ENCODE data around the gene ASPRV1. TPM values are rescaled to one million over a fixed set of nuclear protein-coding genes. Genes with fewer than 3 reads are reported as not detected.

The ASPRV1 gene
- total RNA-seq, 1 experiment from 2014 or later: 0.95 TPM

GRCh38 chr2:69945441-69945840 lies 16.0 kb downstream of the ASPRV1 start:
- Histone ChIP-seq H3K27ac (no peak overlapping the region), H3K9me3 (replicated peaks) (no peaks in the 10 kb centered on the region), H3K4me1 (peaks cover 6% of the 10 kb centered on the region; the same call in 1 of the 2 replicates), H3K27me3 (no peaks in the 10 kb centered on the region; the same call in 1 of the 2 replicates), H3K4me3 (no peak overlapping the region), H3K36me3 (no peaks in the 10 kb centered on the region)
- DNase-seq: no peak

GRCh38 chr2:69944756-69945155 lies 16.7 kb downstream of the ASPRV1 start:
- H3K36me3 ChIP-seq: no peaks in the 10 kb centered on the region
- H3K9me3 ChIP-seq (replicated peaks): no peaks in the 10 kb centered on the region
- no peak overlapping the region for H3K27ac ChIP-seq
- no peak overlapping the region for H3K4me3 ChIP-seq
- H3K4me1 ChIP-seq: peaks cover 6% of the 10 kb centered on the region; the same call in 1 of the 2 replicates
- no peaks in the 10 kb centered on the region; the same call in 1 of the 2 replicates for H3K27me3 ChIP-seq
- no peak for DNase-seq

- no peak for DNase-seq
- Histone ChIP-seq H3K9me3 (replicated peaks) (no peaks in the 10 kb centered on the region), H3K4me1 (peaks cover 6% of the 10 kb centered on the region; the same call in 1 of the 2 replicates), H3K27ac (no peak overlapping the region), H3K36me3 (no peaks in the 10 kb centered on the region), H3K27me3 (no peaks in the 10 kb centered on the region; the same call in 1 of the 2 replicates), H3K4me3 (no peak overlapping the region)
These were observed 17.4 kb downstream of the ASPRV1 start for GRCh38 chr2:69943843-69944525.

GRCh38 chr2:69943000-69943842 lies 18.2 kb downstream of the ASPRV1 start:
- H3K27me3 ChIP-seq: no peaks in the 10 kb centered on the region
- H3K9me3 ChIP-seq (replicated peaks): no peaks in the 10 kb centered on the region
- DNase-seq: no peak
- no peak overlapping the region for H3K4me3 ChIP-seq
- no peak overlapping the region for H3K27ac ChIP-seq
- H3K4me1 ChIP-seq: peaks cover 5% of the 10 kb centered on the region; the same call in 1 of the 2 replicates
- H3K36me3 ChIP-seq: no peaks in the 10 kb centered on the region

GRCh38 chr2:69940691-69941090 lies 20.7 kb downstream of the ASPRV1 start:
- Histone ChIP-seq H3K27ac (no peak overlapping the region), H3K36me3 (no peaks in the 10 kb centered on the region), H3K27me3 (no peaks in the 10 kb centered on the region), H3K4me3 (no peak overlapping the region), H3K4me1 (no peaks in the 10 kb centered on the region), H3K9me3 (replicated peaks) (no peaks in the 10 kb centered on the region)
- DNase-seq: no peak

- no peak overlapping the region for H3K27ac ChIP-seq
- no peak overlapping the region for H3K4me3 ChIP-seq
- no peaks in the 10 kb centered on the region for H3K4me1 ChIP-seq
- peaks cover 3% of the 10 kb centered on the region; the same call in 1 of the 2 replicates for H3K36me3 ChIP-seq
- DNase-seq: no peak
- no peaks in the 10 kb centered on the region for H3K9me3 ChIP-seq (replicated peaks)
- H3K27me3 ChIP-seq: no peaks in the 10 kb centered on the region
These were observed 21.7 kb downstream of the ASPRV1 start for GRCh38 chr2:69939722-69940121.

- Histone ChIP-seq H3K36me3 (peaks cover 3% of the 10 kb centered on the region; the same call in 1 of the 2 replicates), H3K27me3 (no peaks in the 10 kb centered on the region), H3K4me1 (no peaks in the 10 kb centered on the region), H3K4me3 (no peak overlapping the region), H3K27ac (no peak overlapping the region), H3K9me3 (replicated peaks) (no peaks in the 10 kb centered on the region)
- no peak for DNase-seq
These were observed 23.5 kb downstream of the ASPRV1 start for GRCh38 chr2:69937968-69938367.

GRCh38 chr2:69936906-69937305 lies 24.5 kb downstream of the ASPRV1 start:
- no peaks in the 10 kb centered on the region for H3K27me3 ChIP-seq
- no peak for DNase-seq
- H3K4me3 ChIP-seq: no peak overlapping the region
- peaks cover 3% of the 10 kb centered on the region; the same call in 1 of the 2 replicates for H3K36me3 ChIP-seq
- no peaks in the 10 kb centered on the region for H3K9me3 ChIP-seq (replicated peaks)
- no peaks in the 10 kb centered on the region for H3K4me1 ChIP-seq
- no peak overlapping the region for H3K27ac ChIP-seq

GRCh38 chr2:69935011-69935410 lies 26.4 kb downstream of the ASPRV1 start:
- H3K27ac ChIP-seq: no peak overlapping the region
- no peaks in the 10 kb centered on the region for H3K27me3 ChIP-seq
- H3K4me1 ChIP-seq: no peaks in the 10 kb centered on the region
- no peak for DNase-seq
- H3K9me3 ChIP-seq (replicated peaks): no peaks in the 10 kb centered on the region
- no peak overlapping the region for H3K4me3 ChIP-seq
- peaks cover 3% of the 10 kb centered on the region; the same call in 1 of the 2 replicates for H3K36me3 ChIP-seq

GRCh38 chr2:69934614-69934908 lies 26.9 kb downstream of the ASPRV1 start:
- H3K4me1 ChIP-seq: no peaks in the 10 kb centered on the region

GRCh38 chr2:69933839-69934613 lies 27.4 kb downstream of the ASPRV1 start:
- no peaks in the 10 kb centered on the region for H3K9me3 ChIP-seq (replicated peaks)
- no peak overlapping the region for H3K4me3 ChIP-seq
- H3K27me3 ChIP-seq: no peaks in the 10 kb centered on the region
- no peaks in the 10 kb centered on the region for H3K4me1 ChIP-seq
- DNase-seq: no peak
- H3K36me3 ChIP-seq: peaks cover 3% of the 10 kb centered on the region; the same call in 1 of the 2 replicates
- H3K27ac ChIP-seq: no peak overlapping the region

More at GRCh38 chr2:69934614-69934908, 26.9 kb downstream of the ASPRV1 start:
- no peak for DNase-seq
- Histone ChIP-seq H3K4me3 (no peak overlapping the region), H3K9me3 (replicated peaks) (no peaks in the 10 kb centered on the region), H3K27me3 (no peaks in the 10 kb centered on the region), H3K36me3 (peaks cover 3% of the 10 kb centered on the region; the same call in 1 of the 2 replicates), H3K27ac (no peak overlapping the region)

GRCh38 chr2:69933254-69933828 lies 28.1 kb downstream of the ASPRV1 start:
- Histone ChIP-seq H3K27me3 (no peaks in the 10 kb centered on the region), H3K4me3 (no peak overlapping the region), H3K4me1 (no peaks in the 10 kb centered on the region), H3K9me3 (replicated peaks) (no peaks in the 10 kb centered on the region), H3K27ac (no peak overlapping the region), H3K36me3 (peaks cover 3% of the 10 kb centered on the region; the same call in 1 of the 2 replicates)
- no peak for DNase-seq

GRCh38 chr2:69932596-69932922 lies 28.9 kb downstream of the ASPRV1 start:
- H3K4me1 ChIP-seq: no peaks in the 10 kb centered on the region
- H3K36me3 ChIP-seq: peaks cover 3% of the 10 kb centered on the region; the same call in 1 of the 2 replicates
- no peak for DNase-seq
- no peak overlapping the region for H3K4me3 ChIP-seq
- no peaks in the 10 kb centered on the region for H3K27me3 ChIP-seq
- no peaks in the 10 kb centered on the region for H3K9me3 ChIP-seq (replicated peaks)
- H3K27ac ChIP-seq: no peak overlapping the region

GRCh38 chr2:69931832-69932595 lies 29.4 kb downstream of the ASPRV1 start:
- Histone ChIP-seq H3K27me3 (no peaks in the 10 kb centered on the region), H3K9me3 (replicated peaks) (no peaks in the 10 kb centered on the region), H3K36me3 (peaks cover 3% of the 10 kb centered on the region; the same call in 1 of the 2 replicates), H3K27ac (no peak overlapping the region), H3K4me1 (no peaks in the 10 kb centered on the region), H3K4me3 (no peak overlapping the region)
- DNase-seq: no peak

Measured in SJCRH30 (cell line).